HG03108 (cell line): ENCODE results near the gene CBX2.

ENCODE experiments used
- ATAC-seq: cut with Tn5 transposase; IDR thresholded peaks from one replicate; pipeline ENCODE4 v1.9.1; 2021; ENCODE audit warnings: moderate library complexity; ENCODE audit not compliant: unreplicated experiment

The CBX2 gene

GRCh38 chr17:79811011-79811867, 33.3 kb downstream of the CBX2 start:
- no peak for ATAC-seq

- no peak for ATAC-seq
Measured at GRCh38 chr17:79811868-79812352, 34.0 kb downstream of the CBX2 start.

GRCh38 chr17:79812353-79813258, 34.7 kb downstream of the CBX2 start:
- no peak for ATAC-seq

- no peak for ATAC-seq
Measured at GRCh38 chr17:79813297-79814126, 35.6 kb downstream of the CBX2 start.

- no peak for ATAC-seq
Measured at GRCh38 chr17:79814127-79814973, 36.4 kb downstream of the CBX2 start.

GRCh38 chr17:79814974-79815835, 37.3 kb downstream of the CBX2 start:
- ATAC-seq: no peak

- ATAC-seq: no peak
Measured at GRCh38 chr17:79815836-79816461, 38.0 kb downstream of the CBX2 start.

GRCh38 chr17:79818026-79818758, 40.2 kb downstream of the CBX2 start:
- no peak for ATAC-seq

GRCh38 chr17:79819085-79819484, 41.1 kb downstream of the CBX2 start:
- ATAC-seq: no peak

GRCh38 chr17:79819534-79820276, 41.8 kb downstream of the CBX2 start:
- ATAC-seq: no peak

- no peak for ATAC-seq
Measured at GRCh38 chr17:79820959-79821330, 43.0 kb downstream of the CBX2 start.

GRCh38 chr17:79821331-79822095, 43.6 kb downstream of the CBX2 start:
- no peak for ATAC-seq

- no peak for ATAC-seq
Measured at GRCh38 chr17:79822583-79823124, 44.7 kb downstream of the CBX2 start.

- no peak for ATAC-seq
Measured at GRCh38 chr17:79824234-79824633, 46.3 kb downstream of the CBX2 start.

- ATAC-seq: no peak
Measured at GRCh38 chr17:79824893-79825579, 47.1 kb downstream of the CBX2 start.

- no peak for ATAC-seq
Measured at GRCh38 chr17:79825580-79825921, 47.6 kb downstream of the CBX2 start.
